GM19043 (cell line): ENCODE results near the gene ANGPTL4.
"Not testable (repeated sequence)": the region's sequence is repeated elsewhere in the genome, so short reads cannot be mapped to it uniquely, and the experiment has no call there.

Experiments used
- ATAC-seq: cut with Tn5 transposase; IDR thresholded peaks from one replicate; pipeline ENCODE4 v1.9.1; 2021; ENCODE audit warnings: low read depth; ENCODE audit not compliant: unreplicated experiment

Gene ANGPTL4

DNA sequence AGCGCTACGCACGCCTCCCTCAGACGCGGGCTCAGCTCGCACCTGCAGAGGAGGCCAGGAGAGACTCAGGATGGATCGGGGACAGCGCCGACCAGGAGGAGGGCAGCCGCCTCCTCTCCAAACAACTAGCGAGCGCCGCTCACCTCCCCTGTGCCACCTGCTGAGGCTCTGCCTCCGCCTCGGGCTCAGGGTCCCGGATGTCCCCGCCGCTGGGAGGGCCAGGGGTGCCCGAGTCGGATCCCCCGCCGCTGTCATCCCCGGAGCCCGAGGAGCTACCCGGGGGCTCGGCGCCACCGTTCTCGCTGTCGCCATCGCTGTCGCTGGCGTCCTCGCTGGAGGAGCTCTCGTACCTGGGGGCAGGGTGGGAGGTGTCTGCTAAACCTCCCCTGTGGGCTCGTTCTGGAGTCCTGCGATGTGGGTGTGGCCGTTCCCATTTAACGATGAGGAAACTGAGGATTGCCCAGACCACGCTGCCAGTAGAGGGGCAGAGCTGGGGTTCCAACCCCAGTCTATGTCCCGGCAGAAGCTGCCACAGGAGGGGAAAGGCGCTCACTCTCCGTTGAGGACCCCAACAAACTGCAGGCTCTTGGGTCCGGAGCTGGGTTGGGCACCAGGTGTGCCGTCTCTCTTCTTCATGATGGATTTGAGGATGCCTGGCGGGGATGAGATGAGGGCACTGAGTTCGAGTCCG, 30.0 kb upstream of the ANGPTL4 start:
- no peak for ATAC-seq

DNA sequence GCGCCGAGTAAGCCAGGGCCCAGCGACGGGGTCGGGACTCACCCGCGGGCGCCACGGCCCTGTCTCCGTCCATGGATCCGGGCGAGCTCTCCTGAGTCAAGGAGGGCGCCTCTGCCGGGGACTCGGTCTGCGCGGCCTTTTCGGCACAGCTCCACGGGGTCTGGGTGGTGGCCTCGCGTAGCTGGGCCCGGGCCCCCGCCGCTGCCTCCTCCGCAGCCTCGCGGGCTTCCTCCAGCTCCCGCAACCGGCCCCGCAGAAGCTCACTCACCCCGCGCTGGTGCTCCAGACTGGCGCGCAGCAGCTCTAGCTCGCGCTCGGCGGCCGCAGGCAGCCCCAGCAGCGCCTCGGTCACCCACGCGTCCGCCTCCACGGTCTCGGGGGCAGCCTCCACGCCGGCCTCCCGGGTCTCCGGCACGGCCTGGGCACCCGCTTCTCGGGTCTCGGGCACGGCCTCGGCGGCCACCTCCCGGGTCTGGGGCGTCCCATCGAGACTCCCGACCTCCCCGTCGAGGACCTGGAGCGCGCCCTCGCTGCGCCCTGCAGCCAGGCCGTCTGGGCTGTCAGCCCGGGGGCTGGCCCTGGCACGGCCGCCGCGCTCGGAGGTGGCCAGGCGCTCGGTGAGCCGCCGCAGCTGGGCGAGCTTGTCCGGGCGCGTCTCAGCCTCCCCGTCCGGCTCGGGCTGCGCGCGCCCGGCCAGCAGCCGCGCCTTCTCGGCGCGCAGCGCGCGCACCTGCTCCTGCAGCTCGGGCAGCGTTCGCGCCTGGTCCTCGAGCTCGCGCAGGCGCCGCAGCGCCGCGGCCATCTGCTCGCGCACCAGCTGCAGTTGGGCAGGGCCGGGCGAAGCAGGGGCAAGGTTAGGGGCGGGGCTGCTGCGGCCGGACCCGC, 29.3 kb upstream of the ANGPTL4 start:
- ATAC-seq = no peak

DNA sequence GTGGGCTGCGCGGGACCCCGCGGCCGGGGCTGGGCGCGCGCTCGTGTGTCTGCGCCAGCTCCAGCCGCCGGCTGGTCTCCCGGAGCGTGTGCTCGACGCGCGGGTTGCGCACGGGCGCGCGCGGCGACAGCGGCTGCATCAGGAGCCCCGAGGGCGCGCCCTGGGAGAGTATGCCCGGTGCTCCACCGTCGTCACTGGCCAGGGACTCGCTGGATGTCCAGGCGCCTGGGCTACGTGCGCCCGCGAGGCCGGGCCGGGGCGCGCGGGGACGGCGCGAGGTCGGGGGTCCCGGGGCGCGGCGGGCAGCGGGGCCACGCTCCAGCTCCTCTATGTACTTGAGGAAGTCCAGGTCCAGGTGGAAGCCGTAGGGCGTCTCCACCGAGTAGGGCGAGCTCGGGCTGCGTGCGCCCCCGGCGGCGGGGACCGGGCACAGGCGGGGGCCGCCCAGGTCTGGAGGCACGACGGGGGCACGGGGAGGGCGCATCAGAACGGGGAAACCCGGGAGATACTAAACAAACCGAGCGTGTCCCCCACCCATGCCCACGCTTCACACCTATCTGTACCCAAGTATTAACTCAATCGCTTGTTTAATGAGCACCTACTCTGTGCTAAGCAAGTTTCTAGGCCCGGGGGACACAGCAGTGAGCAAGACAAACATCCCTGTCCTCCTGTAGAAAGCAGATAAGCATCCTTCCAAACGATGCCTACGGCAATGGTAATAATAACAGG, 28.4 kb upstream of the ANGPTL4 start:
- no peak for ATAC-seq

DNA sequence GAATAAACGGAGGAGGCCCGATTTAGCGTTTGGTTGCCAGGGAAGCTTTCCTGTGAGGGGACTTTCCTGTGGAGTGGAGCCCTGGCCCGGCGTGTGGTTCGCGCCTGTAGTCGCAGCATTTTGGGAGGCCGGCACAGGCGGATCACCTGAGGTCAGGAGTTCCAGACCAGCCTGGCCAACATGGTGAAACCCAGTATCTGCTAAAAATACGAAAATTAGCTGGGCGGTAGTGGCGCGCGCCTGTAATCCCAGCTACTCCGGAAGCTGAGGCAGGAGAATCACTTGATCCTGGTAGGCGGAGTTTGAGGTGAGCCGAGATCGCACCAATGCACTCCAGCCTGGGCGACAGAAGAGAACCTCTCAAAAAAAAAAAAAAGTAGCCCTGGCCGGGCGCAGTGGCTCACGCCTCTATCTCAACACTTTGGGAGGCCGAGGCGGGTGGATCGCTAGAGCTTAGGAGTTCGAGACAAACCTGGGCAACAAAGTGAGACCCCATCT, 27.8 kb upstream of the ANGPTL4 start:
- no peak for ATAC-seq

DNA sequence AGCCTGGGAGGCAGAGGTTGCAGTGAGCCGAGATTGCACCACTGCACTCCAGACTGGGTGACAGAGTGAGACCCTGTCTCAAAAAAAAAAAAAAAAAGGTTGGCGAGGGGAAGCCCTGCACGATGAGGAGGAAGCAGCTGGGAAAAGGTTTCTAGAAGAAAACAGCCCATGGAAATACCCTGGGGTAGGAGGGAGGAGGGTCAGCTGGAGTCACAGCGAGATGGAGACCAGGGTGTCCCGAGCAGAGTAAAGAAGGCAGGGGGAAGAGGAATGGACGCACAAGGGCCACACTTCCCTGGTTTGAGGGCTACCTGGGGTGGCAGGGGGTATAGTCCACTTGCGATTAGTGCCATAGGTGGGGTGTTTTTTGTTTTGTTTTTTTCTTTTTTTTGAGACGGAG, 27.3 kb upstream of the ANGPTL4 start:
- ATAC-seq = no peak

DNA sequence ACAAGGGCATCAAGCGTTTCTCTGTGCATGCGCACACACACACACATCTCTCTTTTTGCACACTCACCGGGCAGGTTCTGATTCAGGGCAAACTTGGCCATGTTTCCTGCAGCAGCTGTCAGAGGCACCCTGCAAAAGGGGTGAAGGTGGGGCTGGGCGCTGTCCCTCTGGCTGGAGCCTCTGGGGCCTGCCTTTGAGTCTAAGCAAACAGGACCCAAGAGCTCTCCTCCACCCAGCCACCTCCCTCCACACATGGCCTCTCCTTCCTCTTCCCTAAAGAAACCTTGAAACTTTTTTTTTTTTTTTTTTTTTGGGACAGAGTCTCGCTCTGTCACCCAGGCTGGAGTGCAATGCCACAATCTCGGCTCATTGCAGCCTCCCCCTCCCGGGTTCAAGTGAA, 26.2 kb upstream of the ANGPTL4 start:
- ATAC-seq = no peak

DNA sequence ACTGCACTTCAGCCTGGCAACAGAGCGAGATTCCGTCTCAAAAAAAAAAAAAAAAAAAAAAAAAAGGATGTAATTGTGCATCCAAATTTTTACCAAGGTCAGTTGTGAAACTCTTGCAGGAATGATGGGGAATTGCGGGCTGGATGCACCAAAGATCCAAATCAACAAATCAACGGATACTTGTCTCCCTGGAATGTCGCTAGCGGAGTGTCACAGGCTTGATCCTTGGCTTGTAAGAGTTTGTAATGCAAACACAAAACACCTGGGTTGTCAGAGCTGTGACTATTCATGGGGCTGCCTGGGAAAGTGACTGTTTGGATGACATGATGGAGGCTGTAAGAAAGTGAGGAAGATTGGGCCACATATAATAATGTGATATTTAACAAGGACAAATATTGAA, 25.1 kb upstream of the ANGPTL4 start:
- no peak for ATAC-seq

DNA sequence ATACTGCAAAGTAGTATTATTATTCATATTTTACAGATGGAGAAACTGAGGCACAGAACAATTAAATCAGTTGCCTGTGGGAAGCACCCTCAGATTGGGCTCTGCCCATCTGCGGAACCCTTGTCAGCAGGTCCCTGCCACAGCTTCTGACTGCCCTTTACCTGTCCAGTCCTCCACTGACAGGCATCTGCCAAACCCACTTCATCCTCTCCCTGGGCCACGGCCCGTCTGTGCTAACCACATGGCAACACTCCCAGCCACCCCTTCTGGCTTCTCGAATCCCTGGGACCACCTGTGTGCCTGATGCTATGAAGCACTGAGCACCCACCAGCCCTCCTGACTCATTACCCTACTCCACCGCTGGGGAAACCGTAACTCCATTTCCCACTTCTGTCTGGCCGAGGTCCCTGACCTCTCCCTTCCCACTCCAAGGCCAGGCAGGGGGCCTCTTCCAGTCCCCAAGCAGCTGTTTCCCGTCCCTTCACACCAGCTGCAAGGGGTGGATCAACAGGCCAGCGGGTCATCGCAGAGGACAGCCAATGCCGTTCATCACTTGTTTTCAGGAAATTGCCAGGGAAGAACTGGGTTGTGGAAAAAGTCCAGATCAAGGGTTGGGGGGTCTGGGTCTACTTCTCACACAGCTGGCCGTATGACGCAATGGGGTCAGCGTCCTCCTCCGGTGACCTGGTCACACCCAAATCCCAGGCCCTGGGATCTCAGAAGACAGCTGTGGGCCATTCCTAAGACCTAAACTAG, 23.4 kb upstream of the ANGPTL4 start:
- no peak for ATAC-seq

DNA sequence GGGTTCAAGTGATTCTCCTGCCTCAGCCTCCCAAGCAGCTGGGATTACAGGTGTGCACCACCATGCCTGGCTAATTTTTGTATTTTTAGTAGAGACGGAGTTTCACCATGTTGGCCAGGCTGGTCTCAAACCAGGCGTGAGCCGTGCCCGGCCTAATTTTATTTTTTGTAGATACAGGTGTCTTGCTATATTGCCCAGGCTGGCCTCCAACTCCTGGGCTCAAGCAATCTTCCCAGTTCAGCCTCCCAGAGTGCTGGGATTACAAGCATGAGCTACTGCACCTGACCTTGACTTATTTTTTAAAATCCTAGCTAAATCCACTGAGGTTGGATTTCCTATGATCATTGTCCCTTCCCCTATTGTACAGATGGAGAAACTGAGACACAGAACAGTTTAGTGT, 22.5 kb upstream of the ANGPTL4 start:
- ATAC-seq = not testable (repeated sequence)

DNA sequence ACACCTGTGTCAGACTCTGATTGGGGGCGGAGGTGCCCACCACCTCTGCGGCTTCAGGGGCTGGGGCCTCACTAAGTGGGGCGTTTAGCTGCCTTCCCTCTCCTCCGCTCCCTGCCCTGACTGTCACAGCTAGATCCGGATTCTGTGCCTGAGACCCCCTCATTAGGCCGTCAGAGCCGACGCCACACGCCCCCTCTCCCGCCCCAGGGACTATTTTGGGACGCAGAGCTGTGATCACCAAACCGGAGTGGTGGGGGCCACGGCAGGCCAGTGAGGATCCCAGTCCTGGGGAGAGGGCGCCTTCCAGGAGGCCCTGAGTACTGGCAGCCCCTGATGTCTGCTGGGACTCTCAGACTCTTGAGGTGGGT, 21.7 kb upstream of the ANGPTL4 start:
- ATAC-seq = no peak

DNA sequence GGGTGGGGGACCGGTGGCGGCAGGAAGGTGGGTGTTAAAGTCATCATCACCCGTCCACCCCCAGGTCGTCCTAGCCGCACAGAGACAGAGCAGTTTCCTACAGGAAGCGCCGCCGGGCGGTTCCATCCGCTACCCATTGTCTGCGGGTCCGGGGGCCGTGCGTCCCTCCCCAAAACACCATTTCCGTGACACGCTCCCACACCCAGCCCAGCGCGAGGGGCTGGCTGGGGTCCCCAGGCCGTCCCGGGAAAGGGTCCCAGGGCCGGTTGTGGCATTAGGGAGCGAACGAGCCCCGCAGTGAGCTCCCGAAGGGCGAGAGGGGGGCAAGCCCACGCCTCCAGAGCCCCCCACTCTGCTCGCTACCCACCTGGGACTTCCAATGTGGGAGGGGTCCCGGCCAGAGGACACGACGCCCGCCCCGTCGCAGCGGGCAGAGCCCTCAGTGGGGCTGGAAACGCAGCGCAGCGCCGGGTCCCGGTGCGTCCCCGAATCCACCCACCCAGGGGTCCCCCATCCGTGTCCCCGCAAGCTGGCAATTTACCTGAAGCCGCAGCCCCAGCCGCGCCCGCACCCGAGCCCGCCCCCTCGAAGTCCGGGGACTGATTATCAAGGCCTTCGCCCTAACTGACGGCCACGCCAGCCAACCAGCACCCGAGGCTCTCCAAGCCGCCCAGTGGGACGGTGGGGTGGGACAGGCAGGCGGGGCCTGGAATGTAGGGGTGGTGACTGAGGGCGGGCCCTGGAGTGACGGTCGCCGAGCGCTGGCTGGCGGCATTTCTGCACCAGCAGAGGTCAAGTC, 21.1 kb upstream of the ANGPTL4 start, which contains the start of gene KANK3:
KANK3 (minus strand) TSS at position 579 of the 799 bp plus-strand sequence. CDS start 5,434 bp downstream, outside the sequence.
- peak; percentile 82 for ATAC-seq

DNA sequence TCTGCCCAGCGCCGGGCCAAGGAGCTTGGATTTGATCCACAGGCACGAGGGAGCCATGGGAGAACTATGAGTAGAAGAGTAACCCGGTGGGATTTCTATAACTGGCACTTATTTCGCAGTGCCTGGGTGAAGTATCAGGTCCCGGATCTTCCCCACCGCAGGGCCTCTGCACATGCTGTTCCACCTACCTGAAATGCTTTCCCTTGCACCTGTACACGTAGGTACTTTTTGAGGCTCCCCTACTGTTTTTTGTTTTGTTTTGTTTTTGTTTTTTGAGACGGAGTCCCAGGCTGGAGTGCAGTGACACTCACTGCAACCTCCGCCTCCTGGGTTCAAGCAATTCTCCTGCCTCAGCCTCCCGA, 20.5 kb upstream of the ANGPTL4 start:
- ATAC-seq = no peak

DNA sequence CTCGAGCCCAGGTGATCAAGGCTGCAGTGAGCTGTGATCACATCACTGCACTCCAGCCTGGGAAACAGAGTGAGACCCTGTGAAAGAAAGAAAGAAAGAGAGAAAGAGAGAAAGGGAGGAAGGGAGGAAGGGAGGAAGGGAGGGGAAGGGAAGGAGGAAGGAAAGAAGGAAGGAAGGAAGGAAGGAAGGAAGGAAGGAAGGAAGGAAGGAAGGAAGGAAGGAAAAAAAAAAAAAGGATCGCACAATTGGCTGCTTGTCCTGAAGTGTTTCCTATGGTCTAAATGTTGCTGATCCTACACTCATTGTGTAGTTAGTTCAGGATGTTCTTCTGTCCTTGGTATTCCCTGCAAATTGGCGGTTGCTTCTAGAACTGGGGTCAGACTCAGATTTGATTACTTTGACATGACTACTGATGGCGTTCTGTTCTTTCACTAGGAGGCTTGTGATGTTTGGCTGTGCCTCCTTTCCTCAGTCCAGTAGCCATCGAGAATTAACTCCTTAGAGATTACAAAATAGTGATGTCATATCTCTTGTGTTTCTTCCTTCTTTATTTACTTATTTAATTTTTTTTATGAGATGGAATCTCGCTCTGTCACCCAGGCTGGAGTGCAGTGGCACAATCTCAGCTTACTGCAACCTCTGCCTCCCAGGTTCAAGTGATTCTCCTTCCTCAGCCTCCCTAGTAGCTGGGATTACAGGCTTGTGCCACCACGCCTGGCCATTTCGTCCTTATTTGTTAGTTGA, 14.2 kb upstream of the ANGPTL4 start:
- ATAC-seq = not testable (repeated sequence)

DNA sequence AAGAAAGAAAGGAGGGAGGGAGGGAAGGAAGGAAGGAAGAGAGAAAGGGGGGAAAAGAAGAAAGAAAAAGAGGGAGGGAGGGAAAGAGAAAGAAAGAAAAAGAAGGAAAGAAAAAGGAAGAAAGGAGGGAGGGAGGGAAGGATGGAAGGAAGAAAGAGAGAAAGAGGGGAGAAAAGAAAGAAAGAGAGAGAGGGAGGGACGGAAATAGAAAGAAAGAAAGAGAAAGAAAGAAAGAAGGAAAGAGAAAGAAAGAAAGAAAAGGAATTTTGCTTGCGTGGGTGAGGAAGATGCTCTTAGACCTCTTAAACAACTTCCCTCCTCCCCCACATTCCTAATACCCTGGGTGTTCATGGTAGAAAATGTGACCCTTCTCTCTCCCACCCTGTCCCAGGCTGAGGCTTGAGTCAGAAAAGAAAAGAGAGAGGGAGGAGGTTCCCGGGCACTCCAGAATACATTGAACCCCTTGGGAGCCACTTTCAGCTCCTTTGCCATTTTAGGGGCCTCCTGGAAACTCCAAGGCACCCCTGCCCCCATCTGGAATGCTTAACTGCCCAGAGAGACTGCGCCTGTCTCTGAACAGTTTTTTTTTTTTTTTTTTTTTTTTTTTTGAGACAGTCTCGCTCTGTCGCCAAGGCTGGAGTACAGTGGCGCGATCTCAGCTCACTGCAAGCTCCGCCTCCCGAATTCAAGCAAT, 11.7 kb upstream of the ANGPTL4 start:
- no peak for ATAC-seq

DNA sequence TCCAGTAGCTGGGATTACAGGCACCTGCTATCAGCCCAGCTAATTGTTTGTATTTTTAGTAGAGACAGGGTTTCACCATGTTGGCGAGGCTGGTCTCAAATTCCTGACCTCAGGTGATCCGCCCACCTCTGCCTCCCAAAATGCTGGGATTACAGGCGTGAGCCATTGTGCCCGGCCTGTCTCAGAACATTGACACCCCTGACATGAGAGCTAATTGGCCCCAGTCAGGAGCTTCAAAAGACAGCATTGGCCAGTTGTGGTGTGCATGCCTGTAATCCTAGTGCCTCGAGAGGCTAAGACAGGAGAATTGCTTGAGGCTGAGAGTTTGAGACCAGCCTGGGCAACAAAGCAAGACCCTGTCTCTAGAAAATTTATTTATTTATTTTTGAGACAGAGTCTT, 11.1 kb upstream of the ANGPTL4 start:
- ATAC-seq = not testable (repeated sequence)

DNA sequence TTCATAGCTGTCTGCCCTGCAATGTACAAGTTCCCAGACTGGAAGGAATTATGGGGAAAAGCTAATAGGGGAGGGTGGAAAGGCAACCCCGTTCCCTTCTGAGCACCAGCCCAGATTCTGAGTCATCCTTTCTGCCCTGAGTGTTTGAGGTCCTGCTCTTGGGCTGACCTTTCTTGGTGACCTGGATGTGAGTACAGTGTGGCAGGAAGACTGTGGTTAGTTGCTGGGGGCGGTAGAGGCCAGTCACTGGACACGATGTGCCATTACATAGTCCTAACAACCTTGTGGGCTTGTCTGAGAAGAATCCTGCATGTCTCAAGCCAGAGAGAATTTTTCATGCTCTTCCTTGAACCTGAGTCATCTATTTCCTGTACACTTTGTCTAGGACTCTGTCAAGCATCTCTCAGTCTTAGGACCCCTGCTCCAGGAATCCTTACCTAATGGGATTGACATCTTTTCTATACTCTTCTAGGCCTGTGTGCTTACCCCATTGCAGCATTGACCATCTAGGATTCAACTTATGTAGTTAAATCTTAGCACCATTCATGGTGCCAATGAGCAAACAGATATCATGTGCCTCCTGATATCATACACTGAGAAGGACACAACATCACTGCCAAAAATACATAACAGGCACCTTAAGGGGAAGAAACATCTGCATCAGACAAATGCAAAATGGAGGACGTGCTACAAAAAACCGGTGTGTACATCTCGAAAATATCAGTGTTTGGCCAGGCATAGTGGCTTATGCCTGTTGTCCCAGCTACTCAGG, 8.1 kb upstream of the ANGPTL4 start:
- ATAC-seq = no peak

DNA sequence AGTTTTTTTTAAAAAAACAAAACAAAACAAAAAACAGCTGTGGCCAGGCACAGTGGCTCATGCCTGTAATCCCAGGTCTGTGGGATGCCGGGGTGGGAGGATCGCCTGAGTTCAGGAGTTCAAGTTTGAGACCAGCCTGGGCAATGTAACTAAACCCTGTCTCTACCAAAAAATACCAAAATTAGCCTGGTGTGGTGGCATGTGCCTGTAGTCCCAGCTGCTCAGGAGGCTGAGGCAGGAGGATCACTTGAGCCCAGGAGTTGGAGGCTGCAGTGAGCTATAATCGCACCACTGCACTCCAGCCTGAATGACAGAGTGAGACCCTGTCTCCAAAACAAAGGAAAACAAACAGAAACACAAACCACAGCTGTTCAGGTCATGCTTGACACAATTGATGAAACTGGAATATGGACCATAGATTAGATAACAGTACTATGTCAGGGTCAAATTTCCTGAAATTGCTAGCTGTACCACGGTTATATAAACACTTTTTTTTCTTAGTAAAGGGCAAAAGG, 6.9 kb upstream of the ANGPTL4 start:
- no peak for ATAC-seq
